Breast epithelium (tissue), 4 donors: ENCODE measurements around the gene CLCN7. TPM values are rescaled to one million over a fixed set of nuclear protein-coding genes. Genes with fewer than 3 reads are reported as not detected.
A peak's percentile ranks its signal among the peaks of the same experiment; 100 is the strongest.

Experiments used
- DNase-seq, 2 donors: peaks; one replicate each; pipeline ENCODE4 v3.0.0-alpha.2; 2019; ENCODE audit warnings: low spot score in 2 of 2
- H3K27ac ChIP-seq, 2 donors: fragments of 200-600 bp; sonication (generic) in 1 of 2; one replicate each; pipeline ENCODE4 v1.5.1; 2016 to 2019; ENCODE audit warnings: mild to moderate bottlenecking in 1 of 2
- H3K27me3 ChIP-seq, 2 donors: fragments of 200-600 bp; sonication (generic) in 1 of 2; one replicate each; pipeline versions ENCODE4 v1.5.1 to v1.6.0; 2017 to 2019; ENCODE audit warnings: control low read depth in 1 of 2, mild to moderate bottlenecking in 1 of 2
- H3K36me3 ChIP-seq: fragments of 200-600 bp; one replicate; pipeline ENCODE4 v1.5.1; 2019
- H3K4me1 ChIP-seq, 2 donors: fragments of 200-600 bp; sonication (generic); one replicate each; pipeline ENCODE4 v1.5.1; 2016 to 2019; ENCODE audit warnings: control low read depth in 1 of 2
- H3K4me3 ChIP-seq, 3 donors: fragments of 200-600 bp; sonication (generic); 1 replicate in 2 of 3; 2 replicates in 1 of 3; pipeline ENCODE4 v1.5.1; 2016 to 2019; ENCODE audit warnings: mild to moderate bottlenecking in 3 of 3, moderate library complexity in 2 of 3
- H3K9me3 ChIP-seq, 2 donors: fragments of 200-600 bp; sonication (generic) in 1 of 2; one replicate each; pipeline ENCODE4 v1.5.1; 2016 to 2019; ENCODE audit warnings: control low read depth in 1 of 2
- POLR2A ChIP-seq: fragments of 450-650 bp; IDR thresholded peaks from one replicate; pipeline ENCODE4 v1.6.1; 2016; ENCODE audit warnings: antibody characterized with exemption, mild to moderate bottlenecking, moderate library complexity
- POLR2AphosphoS5 ChIP-seq, 3 donors: sonication (generic); formaldehyde crosslinking; IDR thresholded peaks; one replicate each; pipeline ENCODE4 v1.6.1; 2017; ENCODE audit warnings: antibody characterized with exemption in 3 of 3
- intact Hi-C: fragments of 100-400 bp; cut with DNase I; formaldehyde crosslinking; loops from one replicate; pipeline ENCODE4 v1.15.1; 2023; ENCODE audit warnings: low total_unique reads
- total RNA-seq, 3 donors: library from RNA; depleted of rRNA; stranded (reverse); fragments of >200 nt; gene quantifications; one replicate each; pipeline ENCODE4 v1.1.0, GENCODE V29; 2016
- TF ChIP-seq, protein P1 (sequence below), 3 donors: fragments of 450-650 bp; IDR thresholded peaks; one replicate each; pipeline ENCODE4 v1.5.1; 2016 to 2017; ENCODE audit warnings: antibody characterized with exemption in 3 of 3, mild to moderate bottlenecking in 3 of 3, moderate library complexity in 3 of 3

Gene CLCN7
- total RNA-seq, 3 donors from 2014 or later: 52.2 to 72.3 (median 71.4) TPM

DNA sequence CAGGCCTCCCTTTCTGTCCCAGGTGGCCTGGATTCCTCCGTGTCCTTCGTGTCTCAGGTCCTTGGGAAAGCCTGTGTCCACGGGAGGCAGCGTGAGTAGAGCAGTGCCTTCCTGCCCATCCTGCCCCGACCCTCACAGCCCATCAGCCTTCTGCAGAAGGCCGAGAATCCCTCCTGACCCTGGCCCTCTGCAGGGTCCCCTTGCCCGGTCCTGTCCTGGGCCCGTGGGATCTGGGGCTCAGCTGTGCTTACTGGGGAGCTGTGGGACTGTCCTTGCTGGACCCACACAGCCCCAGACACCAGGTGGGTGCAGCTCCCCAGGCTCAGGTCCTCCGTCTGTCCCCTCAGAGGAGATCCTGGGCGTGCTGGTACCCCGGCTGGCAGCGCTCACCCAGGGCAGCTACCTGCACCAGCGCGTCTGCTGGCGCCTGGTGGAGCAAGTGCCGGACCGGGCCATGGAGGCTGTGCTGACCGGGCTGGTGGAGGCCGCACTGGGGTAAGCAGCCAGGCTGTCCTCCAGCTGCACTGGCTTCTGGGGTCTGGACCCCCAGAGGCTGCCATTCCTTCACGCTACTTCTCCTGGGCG lies 22.3 kb upstream of the CLCN7 start:
- Histone ChIP-seq H3K36me3 (peaks cover 21% of the 10 kb centered on the region), H3K27ac (no peak overlapping the region), H3K27me3 (no peaks in the 10 kb centered on the region), H3K4me3 (no peak overlapping the region), H3K4me1 (peaks cover 6 to 12% of the 10 kb centered on the region in 2 donors), H3K9me3 (no peaks in the 10 kb centered on the region)
- intact Hi-C loops: no loop called here
- DNase-seq: no peak
- no peak for TF ChIP-seq POLR2AphosphoS5 (IDR thresholded peaks at IDR 0.05)
- TF ChIP-seq, protein P1, sequence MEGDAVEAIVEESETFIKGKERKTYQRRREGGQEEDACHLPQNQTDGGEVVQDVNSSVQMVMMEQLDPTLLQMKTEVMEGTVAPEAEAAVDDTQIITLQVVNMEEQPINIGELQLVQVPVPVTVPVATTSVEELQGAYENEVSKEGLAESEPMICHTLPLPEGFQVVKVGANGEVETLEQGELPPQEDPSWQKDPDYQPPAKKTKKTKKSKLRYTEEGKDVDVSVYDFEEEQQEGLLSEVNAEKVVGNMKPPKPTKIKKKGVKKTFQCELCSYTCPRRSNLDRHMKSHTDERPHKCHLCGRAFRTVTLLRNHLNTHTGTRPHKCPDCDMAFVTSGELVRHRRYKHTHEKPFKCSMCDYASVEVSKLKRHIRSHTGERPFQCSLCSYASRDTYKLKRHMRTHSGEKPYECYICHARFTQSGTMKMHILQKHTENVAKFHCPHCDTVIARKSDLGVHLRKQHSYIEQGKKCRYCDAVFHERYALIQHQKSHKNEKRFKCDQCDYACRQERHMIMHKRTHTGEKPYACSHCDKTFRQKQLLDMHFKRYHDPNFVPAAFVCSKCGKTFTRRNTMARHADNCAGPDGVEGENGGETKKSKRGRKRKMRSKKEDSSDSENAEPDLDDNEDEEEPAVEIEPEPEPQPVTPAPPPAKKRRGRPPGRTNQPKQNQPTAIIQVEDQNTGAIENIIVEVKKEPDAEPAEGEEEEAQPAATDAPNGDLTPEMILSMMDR (IDR thresholded peaks at IDR 0.05): no peak
- TF ChIP-seq POLR2A: no peak

DNA sequence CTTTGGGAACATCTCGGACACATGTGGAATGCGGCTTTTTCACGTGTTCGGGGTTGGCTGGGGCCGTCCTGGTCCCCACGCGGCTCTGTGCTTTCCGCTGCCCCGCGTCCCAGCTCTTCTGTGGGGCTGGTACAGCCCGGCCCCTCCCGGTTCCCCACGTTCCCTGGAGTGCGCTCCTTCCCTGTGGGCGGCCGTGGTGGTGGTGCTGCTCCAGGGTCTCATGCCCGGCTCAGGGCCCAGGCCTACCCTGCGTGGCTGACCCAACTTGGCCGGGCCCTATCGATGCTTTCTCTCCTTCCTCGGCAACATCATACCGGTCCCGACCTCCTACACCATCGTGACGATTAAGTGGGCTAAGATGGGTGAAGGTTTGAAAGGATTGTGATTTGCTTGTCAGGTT lies 21.6 kb upstream of the CLCN7 start:
- H3K27me3 ChIP-seq: no peaks in the 10 kb centered on the region
- intact Hi-C loops: no loop called here
- H3K4me1 ChIP-seq: peaks cover 6 to 12% of the 10 kb centered on the region in 2 donors
- no peaks in the 10 kb centered on the region for H3K9me3 ChIP-seq
- no peak overlapping the region for H3K4me3 ChIP-seq
- no peak for DNase-seq
- peaks cover 16% of the 10 kb centered on the region for H3K36me3 ChIP-seq
- TF ChIP-seq POLR2AphosphoS5 (IDR thresholded peaks at IDR 0.05) (no peak), POLR2A (no peak)
- TF ChIP-seq, protein P1 (IDR thresholded peaks at IDR 0.05): no peak
- no peak overlapping the region for H3K27ac ChIP-seq

DNA sequence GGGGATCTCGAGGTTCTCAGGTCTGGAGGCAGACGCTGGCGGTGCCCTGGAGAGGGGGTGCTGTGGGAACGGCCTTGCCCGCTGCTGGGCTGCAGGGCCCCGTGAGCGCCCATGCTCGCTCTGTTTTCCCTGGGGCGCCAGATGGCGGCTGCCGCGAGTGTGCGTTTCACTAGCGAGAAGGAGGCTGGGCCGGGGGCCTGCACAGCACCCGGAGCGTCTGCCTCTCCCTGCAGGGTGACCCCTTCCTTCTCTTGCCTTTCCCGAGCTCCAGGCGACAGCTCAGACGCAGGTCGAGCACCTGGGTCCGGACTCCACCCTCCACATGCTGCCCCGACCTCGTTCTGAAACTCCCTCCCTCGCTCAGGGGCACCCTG lies 21.0 kb upstream of the CLCN7 start:
- Histone ChIP-seq H3K27me3 (no peaks in the 10 kb centered on the region), H3K4me1 (peaks cover 6 to 12% of the 10 kb centered on the region in 2 donors), H3K9me3 (no peaks in the 10 kb centered on the region), H3K27ac (no peak overlapping the region), H3K36me3 (peaks cover 16% of the 10 kb centered on the region), H3K4me3 (no peak overlapping the region)
- no peak for DNase-seq
- intact Hi-C loops: no loop called here
- TF ChIP-seq POLR2A (no peak), POLR2AphosphoS5 (IDR thresholded peaks at IDR 0.05) (no peak)
- TF ChIP-seq, protein P1 (IDR thresholded peaks at IDR 0.05): no peak

DNA sequence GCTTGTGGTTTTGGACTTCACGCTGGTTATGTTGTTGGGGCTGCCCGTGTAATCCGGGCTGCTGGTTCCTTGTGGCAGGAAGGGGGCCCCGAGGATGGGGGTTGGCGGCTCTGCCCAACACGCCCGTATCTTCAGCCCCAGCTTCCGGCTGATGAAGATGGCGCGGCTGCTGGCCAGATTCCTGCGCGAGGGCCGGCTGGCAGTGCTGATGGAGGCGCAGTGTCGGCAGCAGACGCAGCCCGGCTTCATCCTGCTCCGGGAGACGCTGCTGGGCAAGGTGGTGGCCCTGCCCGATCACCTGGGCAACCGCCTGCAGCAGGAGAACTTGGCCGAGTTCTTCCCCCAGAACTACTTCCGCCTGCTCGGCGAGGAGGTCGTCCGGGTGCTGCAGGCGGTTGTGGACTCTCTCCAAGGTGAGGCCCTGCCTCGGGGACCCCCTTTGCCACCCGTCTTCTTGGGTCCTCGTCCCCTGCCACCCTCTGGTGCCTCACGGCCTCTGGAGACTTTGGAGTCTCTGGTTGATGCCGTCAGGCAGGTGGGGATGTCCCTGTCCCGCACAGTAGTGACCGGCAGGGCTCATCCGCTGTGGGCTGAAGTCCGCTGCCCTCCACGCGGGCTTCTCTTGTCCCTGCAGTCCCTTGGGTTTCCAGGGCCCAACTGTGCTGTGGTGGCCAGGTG lies 20.5 kb upstream of the CLCN7 start:
- no peak for TF ChIP-seq POLR2A
- TF ChIP-seq, protein P1 (IDR thresholded peaks at IDR 0.05): no peak
- TF ChIP-seq POLR2AphosphoS5 (IDR thresholded peaks at IDR 0.05): no peak
- Histone ChIP-seq H3K4me3 (no peak overlapping the region), H3K27me3 (no peaks in the 10 kb centered on the region), H3K9me3 (no peaks in the 10 kb centered on the region), H3K36me3 (peaks cover 14% of the 10 kb centered on the region), H3K4me1 (peaks cover 6 to 12% of the 10 kb centered on the region in 2 donors), H3K27ac (peak overlapping the region in 1 of 2 donors; percentile 7)
- intact Hi-C loops: no loop called here
- DNase-seq: no peak

DNA sequence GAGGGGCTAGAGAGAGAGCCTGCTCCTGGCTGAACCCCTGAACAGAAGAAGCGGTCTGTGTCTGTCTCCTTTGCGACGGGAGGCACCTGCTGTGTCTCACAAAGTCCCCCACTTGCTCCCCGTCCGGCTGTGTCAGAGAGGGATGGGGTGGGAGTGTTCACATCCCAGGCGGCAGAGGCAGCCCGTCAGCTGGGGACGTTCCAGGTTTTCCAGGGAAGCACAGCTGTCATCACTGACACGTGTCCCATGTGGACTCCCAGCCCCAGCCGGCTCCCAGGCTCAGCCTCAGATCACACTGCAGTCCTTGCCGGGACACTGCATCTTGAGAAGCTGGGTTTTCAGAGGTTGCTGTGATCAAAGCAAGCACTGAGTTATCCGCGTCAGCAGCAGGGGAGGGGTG lies 19.9 kb upstream of the CLCN7 start:
- intact Hi-C loops: no loop called here
- H3K4me3 ChIP-seq: peak overlapping the region in 2 of 3 donors; percentile 76 to 95
- H3K27me3 ChIP-seq: no peaks in the 10 kb centered on the region
- no peaks in the 10 kb centered on the region for H3K9me3 ChIP-seq
- no peak for DNase-seq
- H3K4me1 ChIP-seq: peaks cover 6 to 12% of the 10 kb centered on the region in 2 donors
- H3K27ac ChIP-seq: peak overlapping the region in 1 of 2 donors; percentile 7
- peaks cover 7% of the 10 kb centered on the region for H3K36me3 ChIP-seq
- no peak for TF ChIP-seq POLR2AphosphoS5 (IDR thresholded peaks at IDR 0.05)
- TF ChIP-seq, protein P1 (IDR thresholded peaks at IDR 0.05): no peak
- TF ChIP-seq POLR2A: no peak
